ENCODE data around the gene IRF8.
"Not testable (repeated sequence)": the region's sequence is repeated elsewhere in the genome, so short reads cannot be mapped to it uniquely, and the experiment has no call there.

Gene IRF8

GRCh38 chr16:85898521-85899442, at the start of gene IRF8:
Gene IRF8 (plus strand): TSS chr16:85899162. CDS start chr16:85903016, 3,854 bp downstream.
- DNase-seq: peak; percentile 16 to 38 (median 22)

- DNase-seq: no peak
These were observed 49.6 kb upstream of the IRF8 start for GRCh38 chr16:85849388-85849787.

GRCh38 chr16:85850344-85850880, 48.5 kb upstream of the IRF8 start:
- no peak for DNase-seq

DNA sequence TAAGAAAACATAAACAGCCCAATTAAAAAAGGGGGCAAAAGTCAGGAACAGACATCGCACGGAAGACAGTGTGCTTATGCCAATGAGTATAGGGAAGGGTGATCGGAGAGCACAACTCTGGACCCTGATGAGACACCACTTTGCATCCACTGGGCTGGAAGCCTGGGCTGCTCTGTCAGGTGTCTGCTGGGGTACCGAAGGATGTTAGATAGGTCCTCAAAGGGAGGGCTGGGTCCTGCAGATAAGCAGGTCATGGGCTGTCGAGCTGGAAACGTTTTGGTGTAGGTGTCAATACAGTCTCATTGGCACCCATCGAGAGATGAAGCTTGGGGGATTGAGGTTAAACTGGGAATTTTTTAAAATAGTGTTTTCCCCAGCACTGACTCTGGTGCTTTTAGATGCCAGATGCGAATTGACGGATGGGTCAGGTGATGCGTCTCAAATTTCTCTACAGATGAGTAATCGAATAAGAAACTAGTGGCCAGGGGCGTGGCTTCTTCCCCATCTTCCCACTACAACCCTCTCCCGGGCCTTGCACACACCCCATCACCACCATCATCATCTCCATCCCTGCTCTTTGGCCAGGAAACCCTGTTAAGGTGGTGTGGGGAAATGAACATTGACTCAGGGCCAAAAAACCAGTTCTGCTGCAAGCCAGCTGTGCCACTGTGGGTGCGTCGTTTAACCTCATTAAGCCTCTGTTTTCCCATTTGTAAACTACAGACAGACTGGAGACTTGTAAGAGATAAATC, 47.8 kb upstream of the IRF8 start:
- DNase-seq: no peak

DNA sequence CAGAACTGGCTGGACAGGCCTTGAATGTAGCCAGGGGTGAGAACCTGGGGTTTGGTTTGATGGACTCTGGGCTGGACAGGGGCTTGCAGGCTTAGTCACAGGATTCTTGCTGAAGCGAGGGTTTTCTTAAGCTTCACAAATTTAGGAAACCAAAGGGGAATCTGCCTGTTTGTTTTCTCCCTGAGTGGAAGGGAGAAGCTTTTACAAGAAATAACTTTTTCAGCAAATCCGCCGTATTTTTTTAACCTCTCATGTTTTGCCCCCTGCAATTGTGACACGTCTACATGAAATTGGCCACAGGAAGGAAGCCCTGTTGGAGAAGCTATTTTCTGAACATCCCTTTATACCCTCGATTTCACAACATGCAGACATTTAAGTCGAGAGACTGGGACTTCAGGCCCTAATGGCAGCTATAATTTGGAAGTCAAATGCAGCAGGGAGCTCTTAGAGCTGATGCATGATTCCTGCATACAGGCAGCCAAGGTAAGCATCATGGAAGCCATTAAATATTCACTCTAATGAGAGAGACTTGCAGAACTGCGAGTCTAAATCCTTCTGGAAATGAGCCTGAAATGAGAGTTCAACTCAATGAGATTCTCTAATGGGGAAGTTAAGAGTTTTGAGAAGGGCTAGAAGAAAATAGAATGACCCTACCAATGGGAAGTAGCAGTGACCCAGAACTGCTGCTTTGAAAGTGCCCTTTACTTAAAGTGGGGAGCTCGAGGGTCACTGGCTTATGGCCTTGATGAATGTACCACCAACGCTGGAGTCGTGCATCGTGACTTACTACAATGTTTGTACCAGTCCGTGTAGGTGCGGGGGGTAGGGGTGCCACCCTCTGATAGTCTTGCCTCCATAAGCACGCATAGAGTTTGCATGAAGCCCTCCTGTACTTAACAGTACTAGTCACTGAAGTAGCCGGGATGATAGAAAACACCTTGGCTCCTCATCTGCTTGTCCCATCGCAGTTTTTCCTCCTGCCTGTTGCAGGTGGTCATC, 45.1 kb upstream of the IRF8 start:
- no peak for DNase-seq

DNA sequence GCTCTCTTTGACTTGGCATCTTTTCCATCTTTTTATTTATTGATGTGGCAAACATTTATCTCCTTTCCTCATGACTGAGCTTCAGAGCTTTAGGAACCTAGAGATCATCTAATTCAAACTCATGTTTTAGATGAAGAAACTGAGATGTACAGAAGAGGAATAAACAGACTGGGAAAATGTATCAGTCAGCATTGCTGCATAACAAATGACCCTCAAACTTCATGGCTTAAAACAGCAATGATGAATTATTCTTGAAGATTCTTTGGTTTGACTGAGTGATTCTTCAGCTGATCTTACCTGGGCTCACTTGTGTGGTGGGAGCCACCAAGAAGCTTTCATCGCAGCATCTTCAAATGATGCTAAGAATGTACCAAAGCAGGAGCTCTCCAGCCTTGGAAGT, 44.0 kb upstream of the IRF8 start:
- DNase-seq: no peak

DNA sequence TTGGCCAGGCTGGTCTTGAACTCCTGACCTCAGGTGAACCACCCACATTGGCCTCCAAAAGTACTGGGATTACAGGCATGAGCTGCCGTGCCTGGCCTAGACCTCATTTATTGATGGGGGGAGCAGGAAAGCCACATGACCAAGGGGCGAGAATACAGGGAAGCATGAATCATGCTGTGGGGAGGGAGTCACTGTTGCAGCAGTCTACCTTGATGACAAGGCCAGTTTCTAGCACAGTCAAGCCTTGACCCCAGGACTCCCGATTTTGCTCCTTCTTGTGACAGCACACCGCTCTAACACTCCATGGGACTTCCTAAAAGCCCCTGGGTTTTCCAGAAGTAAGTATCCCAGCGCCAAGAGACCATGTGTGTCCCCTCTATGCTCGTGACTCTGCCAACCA, 42.9 kb upstream of the IRF8 start:
- no peak for DNase-seq

GRCh38 chr16:85856585-85856984, 42.4 kb upstream of the IRF8 start:
- DNase-seq: no peak

GRCh38 chr16:85857406-85857805, 41.6 kb upstream of the IRF8 start:
- no peak for DNase-seq

DNA sequence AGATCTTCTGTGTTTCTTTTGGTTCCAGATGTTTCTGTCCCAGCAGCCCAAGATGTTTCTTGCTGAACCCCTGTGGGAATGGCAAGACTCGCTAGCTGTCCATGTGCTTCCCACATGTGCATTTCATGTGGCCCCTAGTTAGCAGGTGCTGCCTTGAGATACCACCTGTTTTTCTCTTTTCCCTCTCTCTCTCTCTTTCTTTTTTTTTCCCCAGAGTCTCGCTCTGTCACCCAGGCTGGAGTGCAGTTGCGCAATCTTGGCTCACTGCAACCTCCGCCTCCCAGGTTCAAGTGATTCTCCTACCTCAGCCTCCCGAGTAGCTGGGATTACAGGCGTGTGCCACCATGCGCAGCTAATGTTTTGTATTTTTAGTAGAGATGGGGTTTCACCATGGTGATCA, 40.4 kb upstream of the IRF8 start:
- not testable (repeated sequence) for DNase-seq

- no peak for DNase-seq
These were observed 39.8 kb upstream of the IRF8 start for GRCh38 chr16:85858984-85859817.

DNA sequence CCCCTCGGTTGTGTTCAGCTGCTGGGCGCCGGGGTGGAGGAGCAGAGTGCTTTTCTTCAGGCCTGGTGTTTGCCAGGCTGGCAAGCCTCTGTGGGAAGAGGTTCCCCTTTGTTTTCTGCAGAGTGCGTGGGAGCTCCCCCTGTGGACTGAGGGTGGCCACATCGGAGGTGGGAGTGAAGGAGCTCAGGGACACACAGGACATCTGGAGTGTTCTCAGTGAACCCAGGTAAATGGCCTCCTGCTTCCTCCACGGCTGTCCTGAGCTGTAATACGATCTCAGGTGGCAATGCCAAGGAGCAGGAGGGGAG, 39.2 kb upstream of the IRF8 start:
- DNase-seq: no peak

GRCh38 chr16:85860413-85861094, 38.4 kb upstream of the IRF8 start:
- DNase-seq: no peak

DNA sequence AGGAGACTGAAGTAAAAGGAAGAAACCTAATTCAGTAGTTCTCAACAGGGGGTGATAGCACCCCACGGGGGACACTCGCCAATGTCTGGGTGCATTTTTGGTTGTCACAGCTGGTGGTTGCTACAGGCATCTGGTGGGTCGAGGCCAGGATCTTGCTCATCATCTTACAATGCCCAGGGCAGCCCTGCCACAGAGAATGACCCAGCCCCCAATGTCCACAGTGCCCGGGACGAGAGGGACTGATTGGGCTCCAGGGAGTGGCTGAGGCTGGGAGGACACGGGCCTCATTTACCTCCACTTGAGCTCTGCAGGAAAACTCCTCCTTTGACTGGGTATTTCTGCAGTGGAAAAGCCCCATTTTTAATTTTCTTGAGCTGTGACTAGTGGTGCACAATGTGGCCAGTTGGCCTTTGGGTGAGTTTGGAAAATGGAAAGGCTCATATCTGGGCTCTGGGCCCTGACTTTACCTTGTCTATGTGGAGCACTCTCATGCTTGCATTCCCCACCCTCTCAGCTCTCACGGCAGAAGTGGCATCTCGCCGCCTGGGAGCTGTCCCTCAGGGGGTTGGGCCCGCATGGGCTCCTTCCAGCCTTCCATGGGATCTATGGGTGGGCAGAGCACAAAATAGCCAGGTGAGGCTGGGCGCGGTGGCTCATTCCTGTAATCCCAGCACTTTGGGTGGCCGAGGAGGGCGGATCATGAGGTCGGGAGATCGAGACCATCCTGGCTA, 37.7 kb upstream of the IRF8 start:
- no peak for DNase-seq

DNA sequence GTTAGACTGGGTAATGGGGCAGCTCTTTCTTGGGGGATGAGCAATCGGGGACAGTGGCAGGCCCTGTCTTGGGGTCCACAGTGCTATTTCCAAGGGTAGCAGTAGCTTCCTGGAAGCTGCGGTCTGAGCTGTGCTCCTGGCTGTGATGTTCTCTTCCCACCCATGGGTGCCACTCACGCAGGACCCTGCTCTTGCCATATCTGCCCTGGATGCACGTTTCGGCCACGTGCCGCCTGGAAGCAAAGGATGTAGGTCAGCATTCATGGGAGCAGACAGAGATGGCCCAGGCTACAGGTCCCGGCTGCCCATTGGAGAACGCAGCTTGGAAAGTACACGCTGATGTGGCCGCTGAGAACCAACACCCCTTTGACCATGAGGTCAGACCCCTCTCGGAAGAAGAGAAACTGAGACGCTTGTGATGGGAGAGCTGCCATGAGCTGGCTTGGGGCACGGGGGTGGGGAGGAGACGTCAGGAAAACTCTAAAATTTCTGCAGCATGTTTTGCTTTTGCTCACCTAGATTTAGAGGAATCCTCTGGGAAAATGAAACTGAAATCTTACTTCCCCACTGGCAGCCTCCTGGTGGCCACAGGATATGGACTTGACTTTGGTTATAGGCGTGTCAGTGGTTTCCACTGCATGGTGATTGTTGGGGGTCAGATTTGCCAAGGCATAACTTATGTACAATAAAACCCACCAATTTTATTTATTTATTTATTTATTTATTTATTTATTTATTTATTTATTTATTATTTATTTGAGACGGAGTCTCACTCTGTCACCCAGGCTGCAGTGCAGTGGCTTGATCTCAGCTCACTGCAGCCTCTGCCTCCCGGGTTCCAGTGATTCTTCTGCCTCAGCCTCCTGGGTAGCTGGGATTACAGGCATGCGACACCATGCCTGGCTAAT, 36.2 kb upstream of the IRF8 start:
- DNase-seq: no peak

DNA sequence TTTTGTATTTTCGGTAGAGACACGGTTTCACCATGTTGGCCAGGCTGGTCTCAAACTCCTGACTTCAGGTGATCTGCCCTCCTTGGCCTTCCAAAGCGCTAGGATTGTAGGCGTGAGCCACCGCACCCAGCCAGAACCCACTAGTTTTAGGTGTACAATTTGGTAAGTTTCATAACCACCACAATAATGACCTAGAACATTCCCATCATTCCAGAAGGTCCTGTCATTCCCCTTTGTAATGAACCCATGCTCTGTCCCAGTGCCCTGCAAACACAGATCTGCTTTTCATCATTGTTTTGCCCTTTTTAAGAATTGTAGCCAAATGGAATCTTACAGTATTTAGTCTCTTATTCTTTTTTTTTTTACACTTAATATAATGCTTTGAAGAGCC, 35.6 kb upstream of the IRF8 start:
- DNase-seq: no peak

- no peak for DNase-seq
These were observed 34.0 kb upstream of the IRF8 start for GRCh38 chr16:85864965-85865364.

- DNase-seq: no peak
These were observed 31.8 kb upstream of the IRF8 start for GRCh38 chr16:85867189-85867588.

GRCh38 chr16:85868495-85868894, 30.5 kb upstream of the IRF8 start:
- DNase-seq: no peak

Data from activated CD4-positive, CD25-positive, alpha-beta regulatory T cell (primary cell).